PC-3 (cell line): ENCODE measurements around the gene MTMR11.

Experiments used
- EZH2 ChIP-seq: fragments of 300-600 bp; sonication (generic); IDR thresholded peaks from one replicate; pipeline ENCODE4 v1.6.1; 2017; ENCODE audit warnings: antibody characterized with exemption, mild to moderate bottlenecking, low read length; ENCODE audit not compliant: unreplicated experiment
- EZH2phosphoT487 ChIP-seq: fragments of 300-600 bp; sonication (generic); IDR thresholded peaks from 2 replicates; pipeline ENCODE4 v1.6.1; 2018; ENCODE audit warnings: mild to moderate bottlenecking, antibody characterized with exemption, low read length, borderline replicate concordance
- TF ChIP-seq, protein P1 (sequence below): fragments of 300-600 bp; sonication (generic); conservative IDR thresholded peaks from 2 replicates; pipeline ENCODE4 v1.5.1; 2017; ENCODE audit warnings: antibody characterized with exemption, low read depth, mild to moderate bottlenecking, low read length

DNA sequence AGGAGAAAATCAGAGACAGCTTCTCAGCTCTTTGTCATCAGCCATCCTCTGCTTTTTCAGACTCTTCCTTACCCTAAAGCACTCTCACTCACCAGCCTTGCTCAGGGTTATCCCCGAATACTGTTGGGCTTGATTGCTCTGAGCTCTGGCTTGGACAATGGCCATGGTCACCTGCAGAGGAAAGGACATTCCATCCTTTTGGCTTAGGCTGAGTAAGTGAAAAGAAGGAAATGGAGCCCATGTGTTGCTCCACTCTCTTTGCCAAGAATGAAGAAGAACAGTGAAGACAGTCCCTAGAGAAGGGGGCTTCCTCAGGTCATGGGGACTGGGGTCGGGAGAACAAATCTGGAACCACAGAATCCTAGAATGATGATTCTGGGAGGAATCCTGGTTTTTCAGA lies 2.3 kb downstream of the MTMR11 start:
- TF ChIP-seq, protein P1, sequence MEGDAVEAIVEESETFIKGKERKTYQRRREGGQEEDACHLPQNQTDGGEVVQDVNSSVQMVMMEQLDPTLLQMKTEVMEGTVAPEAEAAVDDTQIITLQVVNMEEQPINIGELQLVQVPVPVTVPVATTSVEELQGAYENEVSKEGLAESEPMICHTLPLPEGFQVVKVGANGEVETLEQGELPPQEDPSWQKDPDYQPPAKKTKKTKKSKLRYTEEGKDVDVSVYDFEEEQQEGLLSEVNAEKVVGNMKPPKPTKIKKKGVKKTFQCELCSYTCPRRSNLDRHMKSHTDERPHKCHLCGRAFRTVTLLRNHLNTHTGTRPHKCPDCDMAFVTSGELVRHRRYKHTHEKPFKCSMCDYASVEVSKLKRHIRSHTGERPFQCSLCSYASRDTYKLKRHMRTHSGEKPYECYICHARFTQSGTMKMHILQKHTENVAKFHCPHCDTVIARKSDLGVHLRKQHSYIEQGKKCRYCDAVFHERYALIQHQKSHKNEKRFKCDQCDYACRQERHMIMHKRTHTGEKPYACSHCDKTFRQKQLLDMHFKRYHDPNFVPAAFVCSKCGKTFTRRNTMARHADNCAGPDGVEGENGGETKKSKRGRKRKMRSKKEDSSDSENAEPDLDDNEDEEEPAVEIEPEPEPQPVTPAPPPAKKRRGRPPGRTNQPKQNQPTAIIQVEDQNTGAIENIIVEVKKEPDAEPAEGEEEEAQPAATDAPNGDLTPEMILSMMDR = no peak
- TF ChIP-seq EZH2 (no peak), EZH2phosphoT487 (no peak)
